HG03175 (cell line): Measurements from ENCODE around the gene FBLN5.
"Not testable (repeated sequence)": the region's sequence is repeated elsewhere in the genome, so short reads cannot be mapped to it uniquely, and the experiment has no call there.

ENCODE experiments used
- ATAC-seq: cut with Tn5 transposase; IDR thresholded peaks from one replicate; pipeline ENCODE4 v1.9.1; 2021; ENCODE audit warnings: mild to moderate bottlenecking, moderate library complexity; ENCODE audit not compliant: unreplicated experiment

The FBLN5 gene

GRCh38 chr14:91888641-91889476, 58.6 kb downstream of the FBLN5 start:
- no peak for ATAC-seq

DNA sequence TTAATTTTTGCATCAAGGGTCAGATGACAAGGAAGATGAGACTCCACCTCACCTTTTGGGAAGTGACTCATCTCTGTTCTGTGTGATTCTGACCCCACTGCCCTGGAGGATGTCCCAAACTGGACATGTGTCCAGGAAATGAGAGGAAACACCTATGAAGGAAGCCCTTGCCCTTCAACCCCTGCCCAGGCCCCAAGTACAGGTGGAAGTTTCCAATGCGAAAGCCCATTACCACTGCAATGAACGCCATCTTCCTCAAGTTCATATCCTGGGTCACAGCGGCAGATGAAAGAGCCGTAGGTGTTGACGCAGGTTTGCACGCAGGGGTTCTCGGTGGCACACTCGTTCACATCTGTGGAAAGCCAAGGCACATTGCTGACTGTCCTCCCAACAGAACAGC, 60.5 kb downstream of the FBLN5 start:
- no peak for ATAC-seq

DNA sequence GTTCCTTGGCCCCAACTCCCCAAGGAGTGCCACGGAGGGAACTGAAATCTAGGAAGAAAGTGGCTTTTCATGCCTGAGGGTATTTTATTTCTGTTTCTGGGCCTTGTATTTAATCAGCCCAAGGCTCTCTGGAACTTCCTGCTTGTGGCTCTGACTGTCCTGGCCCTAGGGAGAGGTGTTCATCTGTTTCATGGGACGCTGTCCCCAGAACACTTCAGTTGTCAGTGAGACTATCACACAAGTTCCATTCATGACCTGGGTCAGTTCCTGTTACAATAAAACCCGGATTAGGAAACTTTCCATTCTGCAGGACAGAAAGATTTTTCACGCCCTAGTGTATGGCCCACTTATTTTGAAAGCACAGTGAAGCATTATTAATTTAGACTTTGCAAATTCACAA, 61.7 kb downstream of the FBLN5 start:
- ATAC-seq = no peak

GRCh38 chr14:91885113-91885712, 62.3 kb downstream of the FBLN5 start:
- ATAC-seq = no peak

GRCh38 chr14:91884664-91885063, 62.8 kb downstream of the FBLN5 start:
- ATAC-seq = no peak

GRCh38 chr14:91883753-91884152, 63.7 kb downstream of the FBLN5 start:
- no peak for ATAC-seq

GRCh38 chr14:91882776-91883175, 64.7 kb downstream of the FBLN5 start:
- no peak for ATAC-seq

- no peak for ATAC-seq
Observed at GRCh38 chr14:91882369-91882768, 65.1 kb downstream of the FBLN5 start.

GRCh38 chr14:91879196-91879595, 68.3 kb downstream of the FBLN5 start:
- ATAC-seq = no peak

GRCh38 chr14:91878274-91878673, 69.2 kb downstream of the FBLN5 start:
- no peak for ATAC-seq

DNA sequence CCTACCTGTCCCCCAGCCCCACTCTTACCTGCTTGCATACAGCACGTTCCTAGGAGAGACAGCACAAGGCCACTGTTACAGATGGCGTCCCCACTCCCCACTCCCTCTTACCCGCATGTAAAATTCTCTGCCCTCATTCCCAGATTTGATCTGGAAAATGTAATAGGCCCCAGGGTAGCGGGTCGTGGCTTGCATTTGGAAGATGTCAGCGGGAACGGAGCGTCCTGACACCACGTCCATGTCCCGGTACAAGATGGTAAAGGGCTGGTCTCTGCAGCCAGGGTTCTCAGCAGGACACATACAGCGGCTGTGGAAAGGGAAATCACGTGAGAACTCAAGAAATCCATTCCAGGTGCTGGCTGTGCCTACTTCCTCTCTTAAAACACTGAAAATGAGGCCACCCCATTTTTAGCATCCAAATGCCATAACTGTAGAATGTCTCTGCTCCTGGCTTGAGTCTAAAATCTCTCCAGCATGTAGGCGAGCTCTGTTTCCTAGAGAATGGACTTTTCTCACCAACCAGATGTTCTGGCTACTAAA, 70.0 kb downstream of the FBLN5 start:
- no peak for ATAC-seq

GRCh38 chr14:91876492-91876891, 71.0 kb downstream of the FBLN5 start:
- no peak for ATAC-seq

DNA sequence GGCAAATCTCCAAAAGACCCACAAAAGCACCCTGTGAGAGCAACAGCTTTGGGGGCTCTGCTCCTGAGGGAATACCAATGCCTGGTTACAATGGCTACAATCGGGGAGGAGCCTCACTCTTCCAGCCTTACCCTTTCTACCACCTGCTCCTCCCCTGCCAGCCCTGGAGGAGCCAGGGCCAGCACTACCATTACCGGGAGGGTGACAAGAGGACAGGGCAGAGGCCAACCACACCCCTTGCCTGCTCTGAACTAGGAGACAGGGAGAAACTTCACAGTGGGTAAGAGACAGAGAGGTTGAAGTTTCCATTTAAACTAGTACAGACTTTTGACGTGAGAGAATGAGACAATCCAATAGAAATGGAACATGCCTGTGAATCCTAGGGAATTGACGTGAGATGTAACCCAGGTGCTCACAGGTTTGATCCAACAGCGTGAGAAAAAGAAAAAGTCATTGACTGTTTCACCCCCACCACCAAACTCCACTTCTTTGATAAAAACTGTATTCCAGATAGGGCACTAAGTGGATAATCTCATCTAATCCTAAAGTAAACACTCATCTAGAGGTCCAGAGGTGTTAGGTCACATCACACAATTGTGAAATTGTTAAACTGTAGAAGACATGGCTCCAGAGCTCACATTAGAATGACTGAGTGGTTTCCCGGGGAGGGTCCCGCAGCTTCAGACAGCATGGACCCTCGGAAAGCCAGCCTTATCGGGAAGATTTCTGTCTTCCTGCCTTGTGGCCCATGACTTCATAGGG, 71.8 kb downstream of the FBLN5 start:
- no peak for ATAC-seq

GRCh38 chr14:91873471-91874415, 73.8 kb downstream of the FBLN5 start:
- ATAC-seq = peak; percentile 78

- ATAC-seq = peak; percentile 21
Observed at GRCh38 chr14:91872517-91873470, 74.7 kb downstream of the FBLN5 start.

DNA sequence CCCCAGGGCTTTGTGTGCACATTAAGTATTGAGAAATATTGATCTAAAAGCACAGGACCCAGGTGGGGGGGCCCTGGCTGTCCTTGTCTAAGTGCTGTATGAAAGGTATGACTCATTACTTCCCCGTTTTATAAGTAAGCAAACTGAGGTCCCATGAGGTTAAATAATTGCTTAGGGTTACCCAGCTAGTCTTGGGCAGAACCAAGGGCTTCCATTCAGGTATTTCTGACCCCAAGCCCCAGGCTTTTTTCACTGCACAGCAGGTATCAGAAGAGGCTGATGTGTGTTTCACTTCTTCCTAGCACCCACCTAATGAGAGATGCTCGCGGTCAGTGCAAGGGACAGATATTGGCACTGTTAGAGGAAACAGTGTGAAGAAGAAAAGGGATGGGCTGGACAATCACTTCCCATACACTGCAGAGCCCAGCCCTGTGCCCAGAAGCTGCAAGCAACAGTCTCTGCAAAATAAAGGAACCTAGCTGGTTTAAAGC, 75.4 kb downstream of the FBLN5 start:
- peak; percentile 55 for ATAC-seq

GRCh38 chr14:91871401-91871800, 76.1 kb downstream of the FBLN5 start:
- ATAC-seq = not testable (repeated sequence)

DNA sequence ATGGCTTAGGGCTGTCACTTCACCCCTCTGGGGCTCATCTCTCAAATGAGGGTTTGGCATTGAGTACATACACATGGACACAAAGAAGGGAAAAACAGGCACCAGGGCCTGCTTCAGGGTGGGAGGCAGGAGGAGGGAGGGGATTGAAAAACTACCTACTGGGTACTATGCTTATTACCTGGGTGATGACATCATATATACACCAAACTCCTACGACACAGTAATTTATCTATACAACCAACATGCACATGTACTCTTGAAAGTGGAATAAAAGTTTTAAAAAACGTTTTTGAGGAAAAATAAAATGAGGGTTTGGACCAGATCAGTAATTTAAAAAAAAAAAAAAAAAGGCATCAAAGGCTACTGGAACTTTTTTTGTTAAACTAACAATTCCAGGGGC, 76.6 kb downstream of the FBLN5 start:
- ATAC-seq = no peak

GRCh38 chr14:91870001-91870400, 77.5 kb downstream of the FBLN5 start:
- ATAC-seq = no peak
